Glutamatergic neuron (in vitro differentiated cells): ENCODE data around the gene DFFA. TPM values are rescaled to one million over a fixed set of nuclear protein-coding genes. Genes with fewer than 3 reads are reported as not detected.
A peak's percentile ranks its signal among the peaks of the same experiment; 100 is the strongest.

ENCODE experiments used
- DNase-seq: peaks from one replicate; pipeline ENCODE4 v3.0.0; 2022
- H3K27ac Mint-ChIP-seq: one replicate; pipeline ENCODE4 v1.8.0; 2020; ENCODE audit warnings: mild to moderate bottlenecking, mixed read lengths, inconsistent platforms; ENCODE audit not compliant: unreplicated experiment
- H3K27me3 Mint-ChIP-seq: one replicate; pipeline ENCODE4 v1.8.0; 2020; ENCODE audit warnings: mild to moderate bottlenecking, moderate library complexity, mixed read lengths, inconsistent platforms; ENCODE audit not compliant: unreplicated experiment
- H3K36me3 Mint-ChIP-seq: one replicate; pipeline ENCODE4 v1.8.0; 2020; ENCODE audit warnings: mild to moderate bottlenecking, mixed read lengths, inconsistent platforms; ENCODE audit not compliant: unreplicated experiment
- H3K4me1 Mint-ChIP-seq: one replicate; pipeline ENCODE4 v1.8.0; 2020; ENCODE audit warnings: mild to moderate bottlenecking, low read depth, mixed read lengths, inconsistent platforms; ENCODE audit not compliant: unreplicated experiment
- H3K4me3 Mint-ChIP-seq: one replicate; pipeline ENCODE4 v1.8.0; 2020; ENCODE audit warnings: mild to moderate bottlenecking, mixed read lengths, inconsistent platforms; ENCODE audit not compliant: unreplicated experiment
- H3K9me3 Mint-ChIP-seq: one replicate; pipeline ENCODE4 v1.8.0; 2020; ENCODE audit warnings: mild to moderate bottlenecking, moderate library complexity, mixed read lengths, inconsistent platforms; ENCODE audit not compliant: unreplicated experiment
- CTCF ChIP-seq: fragments of 200-600 bp; sonication (generic); IDR thresholded peaks from one replicate; pipeline ENCODE4 v1.5.0; 2021; ENCODE audit not compliant: partially characterized antibody, unreplicated experiment
- total RNA-seq: library from RNA; stranded (reverse); fragmentation: NEBNext Ultra II Directional; extraction: Animal tissue kit (Norgen Biotek cat#: 25700); gene quantifications from one replicate; pipeline ENCODE4 v1.2.1, GENCODE V29; 2021; ENCODE audit not compliant: unreplicated experiment

Gene DFFA
- total RNA-seq, 1 donor from 2014 or later: 38.0 TPM

- Mint-ChIP-seq H3K4me1 (peaks cover 54% of the 10 kb centered on the region), H3K27ac (peak overlapping the region; percentile 60), H3K27me3 (peaks cover 5% of the 10 kb centered on the region), H3K9me3 (peaks cover 2% of the 10 kb centered on the region), H3K4me3 (peak overlapping the region; percentile 48), H3K36me3 (no peaks in the 10 kb centered on the region)
- peak; percentile 10 for TF ChIP-seq CTCF
- DNase-seq: no peak
These were observed 46.7 kb upstream of the DFFA start for GRCh38 chr1:10519016-10519417.

- peaks cover 5% of the 10 kb centered on the region for H3K27me3 Mint-ChIP-seq
- DNase-seq: no peak
- no peaks in the 10 kb centered on the region for H3K36me3 Mint-ChIP-seq
- no peak overlapping the region for H3K4me3 Mint-ChIP-seq
- no peak overlapping the region for H3K27ac Mint-ChIP-seq
- peaks cover 59% of the 10 kb centered on the region for H3K4me1 Mint-ChIP-seq
- H3K9me3 Mint-ChIP-seq: peaks cover 6% of the 10 kb centered on the region
- TF ChIP-seq CTCF: no peak
These were observed 45.3 kb upstream of the DFFA start for GRCh38 chr1:10517677-10517982.

GRCh38 chr1:10516925-10517676, 44.8 kb upstream of the DFFA start:
- Mint-ChIP-seq H3K27ac (no peak overlapping the region), H3K36me3 (no peaks in the 10 kb centered on the region)

GRCh38 chr1:10515976-10516750, 43.8 kb upstream of the DFFA start:
- H3K4me1 Mint-ChIP-seq: peaks cover 54% of the 10 kb centered on the region

More at GRCh38 chr1:10516925-10517676, 44.8 kb upstream of the DFFA start:
- TF ChIP-seq CTCF: no peak
- Mint-ChIP-seq H3K4me3 (no peak overlapping the region), H3K4me1 (peaks cover 54% of the 10 kb centered on the region), H3K27me3 (peaks cover 5% of the 10 kb centered on the region), H3K9me3 (peaks cover 6% of the 10 kb centered on the region)
- no peak for DNase-seq

More at GRCh38 chr1:10515976-10516750, 43.8 kb upstream of the DFFA start:
- TF ChIP-seq CTCF: no peak
- no peak overlapping the region for H3K27ac Mint-ChIP-seq
- peaks cover 6% of the 10 kb centered on the region for H3K9me3 Mint-ChIP-seq
- DNase-seq: no peak
- H3K4me3 Mint-ChIP-seq: no peak overlapping the region
- no peaks in the 10 kb centered on the region for H3K36me3 Mint-ChIP-seq
- H3K27me3 Mint-ChIP-seq: peaks cover 5% of the 10 kb centered on the region
